ENCODE measurements around the gene MBD6. TPM values are rescaled to one million over a fixed set of nuclear protein-coding genes. Genes with fewer than 3 reads are reported as not detected.
A peak's percentile ranks its signal among the peaks of the same experiment; 100 is the strongest.

The MBD6 gene
- total RNA-seq, 4 donors from 2014 or later, result 5.5 to 20.3 (median 12.9) TPM

- Histone ChIP-seq H3K27me3 (peaks cover 36 to 41% (median 36%) of the 10 kb centered on the region in 3 donors), H3K4me1 (peaks cover 12% of the 10 kb centered on the region in 2 donors), H3K9me3 (no peaks in the 10 kb centered on the region), H3K27ac (peak overlapping the region in 1 of 4 donors; percentile 10), H3K4me3 (peak overlapping the region in 1 of 4 donors; percentile 47), H3K36me3 (no peaks in the 10 kb centered on the region)
- in situ Hi-C loops (cut with MboI; ENCODE audit: low sequenced_read_pairs in 4 of 4), result no loop called here
- TF ChIP-seq POLR2A (IDR thresholded peaks at IDR 0.05), result no peak
- no peak for TF ChIP-seq CTCF (IDR thresholded peaks at IDR 0.05 in 4 of 5, conservative IDR thresholded peaks at IDR 0.05 in 1 of 5)
- ATAC-seq, result no peak
- intact Hi-C loops (cut with DNase I; ENCODE audit: low total_unique reads), result no loop called here
- DNase-seq, result no peak
Measured at GRCh38 chr12:57477710-57478681, 44.6 kb upstream of the MBD6 start.

GRCh38 chr12:57479043-57479375 is 43.6 kb upstream of the MBD6 start:
- H3K27ac ChIP-seq, result no peak overlapping the region
- in situ Hi-C loops (cut with MboI; ENCODE audit: low sequenced_read_pairs in 4 of 4), result no loop called here

GRCh38 chr12:57479376-57480115 is 43.1 kb upstream of the MBD6 start, which contains the start of gene ARHGAP9:
ARHGAP9 (minus strand) TSS chr12:57479866; CDS start chr12:57479406, 460 bp downstream.
- Histone ChIP-seq H3K9me3 (no peaks in the 10 kb centered on the region), H3K27me3 (peaks cover 24 to 29% (median 25%) of the 10 kb centered on the region in 3 donors), H3K4me1 (peaks cover 12% of the 10 kb centered on the region in 2 donors), H3K36me3 (no peaks in the 10 kb centered on the region), H3K4me3 (no peak within 1 kb of the TSS), H3K27ac (no peak within 1 kb of the TSS)
- intact Hi-C loops (cut with DNase I; ENCODE audit: low total_unique reads), result no loop called here
- no peak for DNase-seq
- TF ChIP-seq CTCF (IDR thresholded peaks at IDR 0.05 in 4 of 5, conservative IDR thresholded peaks at IDR 0.05 in 1 of 5), result no peak
- no peak for TF ChIP-seq POLR2A (IDR thresholded peaks at IDR 0.05)
- ATAC-seq, result no peak
- in situ Hi-C loops (cut with MboI; ENCODE audit: low sequenced_read_pairs in 4 of 4), result no loop called here

More at GRCh38 chr12:57479043-57479375, 43.6 kb upstream of the MBD6 start:
- no peak for ATAC-seq
- Histone ChIP-seq H3K4me3 (no peak overlapping the region), H3K9me3 (no peaks in the 10 kb centered on the region), H3K36me3 (no peaks in the 10 kb centered on the region), H3K4me1 (peaks cover 12% of the 10 kb centered on the region in 2 donors), H3K27me3 (peaks cover 29 to 35% (median 31%) of the 10 kb centered on the region in 3 donors)
- intact Hi-C loops (cut with DNase I; ENCODE audit: low total_unique reads), result no loop called here
- TF ChIP-seq POLR2A (IDR thresholded peaks at IDR 0.05), result no peak
- TF ChIP-seq CTCF (IDR thresholded peaks at IDR 0.05 in 4 of 5, conservative IDR thresholded peaks at IDR 0.05 in 1 of 5), result no peak
- DNase-seq, result no peak

- in situ Hi-C loops (cut with MboI; ENCODE audit: low sequenced_read_pairs in 4 of 4) (no loop called here), intact Hi-C loops (cut with DNase I; ENCODE audit: low total_unique reads) (no loop called here)
- no peak overlapping the region for H3K27ac ChIP-seq
- H3K9me3 ChIP-seq, result no peaks in the 10 kb centered on the region
- no peak for TF ChIP-seq POLR2A (IDR thresholded peaks at IDR 0.05)
- TF ChIP-seq CTCF (IDR thresholded peaks at IDR 0.05 in 4 of 5, conservative IDR thresholded peaks at IDR 0.05 in 1 of 5), result no peak
- ATAC-seq, result no peak
- H3K36me3 ChIP-seq, result no peaks in the 10 kb centered on the region
- no peak for DNase-seq
- no peak overlapping the region for H3K4me3 ChIP-seq
- no peaks in the 10 kb centered on the region for H3K4me1 ChIP-seq
- peaks cover 4 to 8% (median 4%) of the 10 kb centered on the region in 3 donors for H3K27me3 ChIP-seq
Measured at GRCh38 chr12:57481671-57482070, 41.0 kb upstream of the MBD6 start.
